Amygdala (tissue), 56 donors: ENCODE data around the gene CASP3.
"Not testable (repeated sequence)": the region's sequence is repeated elsewhere in the genome, so short reads cannot be mapped to it uniquely, and the experiment has no call there.

ENCODE experiments used
- DNase-seq, 56 donors: peaks; one replicate each; lab custom pipeline; 2025; lab: John Stamatoyannopoulos, UW

The CASP3 gene

DNA sequence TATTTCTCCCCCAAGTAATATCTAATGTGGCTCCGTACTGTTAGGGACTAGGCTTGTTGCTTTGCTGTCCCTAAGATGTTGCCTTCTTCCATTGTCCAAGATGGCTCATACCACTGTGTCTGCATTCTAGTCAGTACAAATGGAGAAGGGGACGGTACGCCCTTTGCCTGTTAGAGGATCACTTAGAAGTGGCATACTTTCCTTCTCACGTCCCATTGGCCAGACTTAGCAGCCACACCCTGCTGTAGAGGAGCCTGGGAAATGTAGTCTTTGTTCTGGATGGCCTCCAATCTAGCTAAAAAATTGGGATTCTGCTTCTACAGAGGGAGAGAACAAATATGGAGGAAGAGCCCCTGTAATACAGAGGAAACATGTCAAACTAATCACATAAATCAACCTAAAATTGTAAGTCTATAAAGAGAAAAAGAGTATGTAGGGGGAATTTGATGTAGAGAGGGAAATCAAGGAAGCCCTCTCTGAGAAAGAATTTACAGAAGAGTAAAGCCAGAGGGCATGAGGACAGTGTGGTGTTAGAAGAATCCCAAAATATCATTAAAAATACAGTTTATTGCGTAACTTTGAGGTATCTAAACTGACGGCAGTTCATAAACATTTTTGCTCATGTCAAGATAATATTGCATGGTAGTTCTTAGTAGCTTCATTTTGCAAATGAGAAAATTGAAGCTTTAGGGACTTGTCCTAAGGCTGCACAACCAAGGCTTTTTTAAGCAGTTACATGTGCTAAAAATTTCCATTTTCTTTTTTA, 15.4 kb upstream of the CASP3 start:
- no peak for DNase-seq

GRCh38 chr4:184662236-184662635, 13.0 kb upstream of the CASP3 start:
- no peak for DNase-seq

- no peak for DNase-seq
These were observed 11.7 kb upstream of the CASP3 start for GRCh38 chr4:184660978-184661377.

DNA sequence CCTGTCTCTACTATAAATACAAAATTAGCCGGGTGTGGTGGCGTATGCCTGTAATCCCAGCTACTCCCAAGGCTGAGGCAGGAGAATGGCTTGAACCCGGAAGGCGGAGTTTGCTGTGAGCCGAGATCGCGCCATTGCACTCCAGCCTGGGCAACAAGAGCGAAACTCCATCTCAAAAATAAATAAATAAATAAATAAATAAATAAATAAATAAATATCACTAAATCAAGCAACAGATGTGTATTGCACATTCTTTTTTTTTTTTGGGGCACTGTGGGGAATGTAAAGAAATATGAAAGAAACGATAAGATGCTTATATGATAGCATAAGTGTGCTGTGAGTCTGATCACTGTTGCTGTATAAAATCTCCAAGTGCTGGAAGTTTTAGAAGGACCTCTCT, 8.6 kb upstream of the CASP3 start:
- not testable (repeated sequence) for DNase-seq

DNA sequence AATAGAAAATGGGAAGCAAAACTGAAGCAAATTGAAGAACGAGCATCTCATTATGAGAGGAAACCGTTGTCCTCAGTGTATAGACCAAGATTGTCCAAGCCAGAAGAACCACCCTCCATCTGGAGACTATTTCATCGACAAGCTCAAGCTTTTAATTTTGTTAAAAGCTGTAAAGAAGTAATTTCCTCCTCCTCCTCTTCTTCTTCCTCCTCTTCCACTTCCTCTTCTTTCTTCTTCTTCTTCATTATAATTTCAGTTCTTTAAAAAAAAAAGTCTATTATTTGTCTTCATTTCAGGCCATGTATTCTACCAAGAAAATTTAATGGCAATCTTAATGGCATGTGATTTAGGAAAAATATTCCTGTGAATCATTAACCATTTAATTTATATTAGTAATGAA, 7.9 kb upstream of the CASP3 start:
- no peak for DNase-seq

GRCh38 chr4:184655889-184656869, 6.9 kb upstream of the CASP3 start:
- no peak for DNase-seq

DNA sequence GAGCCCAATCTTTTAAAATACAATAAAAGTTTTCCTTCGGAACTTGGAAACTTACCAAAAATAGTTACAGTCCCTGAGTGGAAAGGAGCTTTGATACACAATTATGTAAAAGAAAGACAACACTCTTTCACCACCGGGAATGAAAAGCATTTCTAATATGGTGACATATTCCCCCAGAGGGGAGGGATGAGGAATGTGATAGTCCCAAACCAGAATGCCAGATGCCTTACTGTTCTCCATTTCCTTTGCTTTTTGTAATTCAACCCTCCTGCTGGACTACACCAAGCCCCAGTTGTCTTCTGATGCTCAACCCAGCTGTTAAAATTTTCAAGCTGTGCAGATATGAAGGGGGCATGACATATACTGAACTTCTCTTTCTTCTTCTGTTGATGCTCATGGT, 4.4 kb upstream of the CASP3 start:
- DNase-seq: no peak

DNA sequence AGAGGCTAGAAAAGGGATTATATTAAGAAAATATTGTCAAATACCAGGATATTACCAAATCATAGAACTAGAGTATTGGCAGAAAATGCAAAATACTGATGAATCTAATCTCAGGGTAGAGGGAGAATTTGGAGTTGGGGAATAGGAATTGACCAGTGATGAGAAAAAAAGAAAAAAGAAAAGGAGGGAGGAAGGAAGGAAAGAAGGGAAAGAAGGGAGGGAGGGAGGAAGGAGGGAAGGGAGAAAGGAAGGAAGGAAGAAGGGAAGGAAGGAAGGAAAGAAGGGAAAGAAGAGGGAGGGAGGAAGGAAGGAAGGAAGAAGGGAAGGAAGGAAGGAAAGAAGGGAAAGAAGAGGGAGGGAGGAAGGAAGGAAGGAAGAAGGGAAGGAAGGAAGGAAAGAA, 3.4 kb upstream of the CASP3 start:
- DNase-seq: not testable (repeated sequence)

GRCh38 chr4:184651899-184652298, 2.7 kb upstream of the CASP3 start:
- no peak for DNase-seq

- DNase-seq: peak in 10 of 56 donors; percentile 39 to 70 (median 48)
These were observed 966 bp upstream of the CASP3 start for GRCh38 chr4:184649971-184650855.

DNA sequence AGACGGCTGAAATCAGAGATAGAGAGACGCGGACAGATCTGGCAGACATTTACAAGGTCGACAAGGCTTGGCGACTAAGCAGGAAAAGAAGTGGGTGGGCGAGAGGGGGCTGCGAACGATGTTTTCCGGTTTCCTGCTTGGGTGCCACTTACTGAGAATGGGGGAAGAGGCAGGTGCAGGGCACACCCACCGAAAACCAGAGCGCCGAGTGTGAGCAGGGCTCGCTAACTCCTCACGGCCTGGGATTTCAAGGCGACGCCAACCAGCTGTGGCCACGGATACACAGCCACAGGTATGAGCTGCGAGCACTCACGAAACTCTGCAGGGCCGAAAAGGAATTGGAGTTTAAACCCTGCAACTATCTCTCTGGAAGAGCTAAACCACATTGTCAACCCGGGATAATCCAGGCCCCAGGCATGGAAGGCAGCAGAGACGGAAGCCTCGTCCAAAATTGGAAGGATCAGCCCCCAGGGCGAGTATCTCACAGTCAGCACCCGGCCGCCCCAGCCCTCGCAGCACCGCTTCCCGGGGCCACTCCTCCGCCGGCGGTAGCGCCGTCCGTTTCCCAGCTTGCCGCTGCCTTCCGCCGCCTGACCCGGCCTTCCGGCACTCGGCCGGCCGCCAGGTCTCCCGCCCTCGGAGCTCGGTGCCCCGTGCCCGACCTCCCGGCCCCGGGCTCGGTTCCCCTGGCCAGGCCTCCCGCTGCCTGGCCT, 778 bp downstream of the CASP3 start:
- DNase-seq: peak in 45 of 56 donors; percentile 6 to 69 (median 46)

DNA sequence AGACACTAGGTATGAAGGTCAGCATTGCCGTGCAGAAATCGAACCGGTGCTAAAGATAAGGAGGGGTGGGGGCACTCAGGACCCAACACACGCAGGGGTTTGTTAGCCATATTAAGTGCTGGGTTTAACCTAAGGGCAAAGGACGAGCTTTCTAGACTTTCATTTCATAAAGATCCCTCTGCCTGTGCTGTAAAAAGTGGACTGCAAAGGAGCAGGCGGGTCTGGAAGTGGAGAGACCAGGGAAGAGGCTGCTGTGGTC, 1.3 kb downstream of the CASP3 start:
- peak in 2 of 56 donors; percentile 11 to 32 for DNase-seq

DNA sequence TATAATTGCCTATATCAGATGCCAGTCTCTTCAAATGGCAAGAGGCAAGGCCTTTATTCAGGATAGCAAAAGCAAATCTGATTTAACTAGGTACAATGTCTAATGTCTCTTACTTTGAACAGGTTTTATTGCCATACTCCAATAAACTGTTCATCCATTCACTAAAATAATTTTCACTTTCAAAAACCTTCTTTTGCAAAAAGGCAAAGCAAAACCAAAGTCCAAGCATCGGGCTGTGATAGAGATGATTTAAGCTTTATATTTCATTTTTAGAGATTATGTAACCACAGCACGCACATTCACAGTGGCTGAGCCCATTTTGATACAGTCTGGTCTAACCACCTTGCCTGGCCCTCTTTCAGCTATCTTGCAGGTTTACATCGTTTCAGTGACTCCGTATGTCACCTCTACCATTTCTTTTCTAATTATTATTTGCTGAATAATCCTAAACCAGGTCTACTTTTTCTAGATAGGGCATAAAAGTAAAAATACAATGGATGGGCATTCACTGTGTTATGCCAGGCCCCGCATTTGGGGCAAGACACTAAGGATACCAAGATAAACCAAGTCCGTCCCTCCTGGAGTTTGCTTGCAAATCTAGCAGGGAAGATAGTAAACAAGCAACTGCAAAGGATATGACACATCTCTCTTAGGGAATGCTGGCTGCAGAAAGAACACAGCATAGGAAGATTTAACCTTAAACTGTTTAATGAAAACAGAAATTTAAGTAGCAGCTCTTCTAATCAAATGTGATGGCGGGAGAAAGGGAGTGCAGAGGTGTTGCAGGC, 1.8 kb downstream of the CASP3 start:
- DNase-seq: no peak

- peak in 11 of 56 donors; percentile 2 to 38 (median 15) for DNase-seq
These were observed 3.2 kb downstream of the CASP3 start for GRCh38 chr4:184645904-184646610.

- no peak for DNase-seq
These were observed 4.5 kb downstream of the CASP3 start for GRCh38 chr4:184644553-184645307.

DNA sequence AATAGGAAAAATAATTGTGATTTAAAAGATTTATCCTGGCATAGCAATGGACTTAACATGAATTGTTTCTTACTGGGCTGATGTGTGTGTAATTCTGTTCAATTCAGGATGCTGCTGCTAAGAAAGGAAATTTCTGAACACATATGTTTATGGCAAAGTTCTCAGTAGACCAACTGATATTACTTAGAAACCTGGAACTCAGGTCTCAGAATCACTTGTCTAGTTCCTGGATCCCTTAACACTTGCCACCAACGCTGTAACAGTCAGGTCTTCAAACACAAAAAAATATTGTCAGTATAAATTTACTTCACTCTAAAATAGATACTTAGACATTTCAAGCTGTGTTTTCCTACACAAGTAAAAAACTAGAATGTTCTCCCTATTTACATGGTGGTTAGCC, 5.5 kb downstream of the CASP3 start:
- no peak for DNase-seq

DNA sequence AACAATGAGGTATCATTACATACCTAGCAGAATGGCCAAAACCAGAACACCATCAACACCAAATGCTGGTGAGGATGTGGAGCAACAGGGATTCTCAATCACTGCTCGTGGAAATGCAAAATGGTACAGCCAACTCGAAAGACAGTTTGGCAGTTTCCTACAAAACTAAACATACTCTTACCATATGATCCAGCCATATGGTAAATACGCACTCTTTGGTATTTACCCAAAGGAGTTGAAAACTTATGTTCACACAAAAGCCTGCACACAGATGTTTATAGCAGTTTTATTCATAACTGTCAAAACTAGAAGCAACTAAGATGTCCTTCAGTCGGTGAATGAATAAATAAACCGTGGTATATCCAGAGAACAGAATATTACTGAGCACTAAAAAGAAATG, 7.8 kb downstream of the CASP3 start:
- DNase-seq: no peak

DNA sequence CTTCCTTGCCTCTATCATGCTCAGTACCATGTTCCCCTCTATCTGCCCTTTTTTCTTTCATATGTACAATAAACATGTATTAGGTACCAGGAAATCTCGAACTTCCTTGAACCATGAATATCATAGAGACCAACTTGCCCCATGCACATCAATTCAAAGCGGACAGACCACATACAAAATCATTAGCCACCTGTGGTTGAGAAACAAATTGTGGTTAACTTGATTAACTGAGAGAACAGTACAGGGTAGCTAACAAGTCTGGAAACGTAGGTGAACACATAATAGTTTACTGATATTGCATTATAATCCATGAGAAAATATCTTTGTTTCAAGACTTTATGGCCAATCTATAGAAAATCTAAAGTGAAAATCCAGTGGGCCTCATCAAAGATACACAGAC, 8.2 kb downstream of the CASP3 start:
- no peak for DNase-seq
